ENCODE measurements around the gene PLD1.
"Not testable (repeated sequence)": the region's sequence is repeated elsewhere in the genome, so short reads cannot be mapped to it uniquely, and the experiment has no call there.

Gene PLD1

DNA sequence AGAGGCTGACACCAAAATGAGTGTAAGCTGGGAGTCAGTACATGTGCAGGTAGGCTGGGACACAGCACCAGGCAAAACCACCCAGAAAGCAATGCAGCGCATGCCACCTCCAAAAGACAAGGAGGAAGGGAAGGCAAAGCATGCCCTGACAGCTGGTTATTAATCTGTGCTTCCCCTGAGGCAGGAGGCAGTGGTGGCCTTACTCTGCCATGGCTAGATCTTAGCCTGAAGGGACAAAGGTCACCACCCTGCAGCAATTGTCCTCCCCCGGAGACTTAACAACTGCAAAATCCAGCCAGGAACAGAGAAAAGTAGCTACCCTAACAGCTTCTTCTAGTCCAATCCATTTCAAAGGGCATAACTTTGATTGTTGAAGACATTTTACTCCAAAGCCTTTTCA lies 73.7 kb downstream of the PLD1 start:
- no peak for DNase-seq

- no peak for DNase-seq
These were observed 76.7 kb downstream of the PLD1 start for GRCh38 chr3:171733561-171733960.

- DNase-seq, result no peak
These were observed 77.5 kb downstream of the PLD1 start for GRCh38 chr3:171732756-171733155.

DNA sequence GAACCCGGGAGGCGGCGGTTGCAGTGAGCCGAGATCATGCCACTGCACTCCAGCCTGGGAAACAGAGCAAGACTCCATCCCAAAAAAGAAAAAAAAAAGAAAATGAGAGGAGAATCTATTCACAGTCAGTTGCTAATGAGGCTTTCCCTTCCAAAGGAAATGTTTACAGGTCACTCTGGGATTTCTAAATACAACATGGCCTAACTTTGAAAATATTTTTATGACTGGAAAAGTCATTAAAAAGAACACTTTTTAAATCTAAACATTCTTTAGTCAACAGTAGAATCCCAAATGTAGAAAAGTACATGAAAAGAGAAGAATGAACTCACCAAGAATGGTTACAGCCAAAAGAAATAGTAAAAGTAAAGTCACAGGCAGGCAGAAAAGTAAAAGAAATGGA lies 78.6 kb downstream of the PLD1 start:
- DNase-seq, result no peak

- DNase-seq, result no peak
These were observed 80.6 kb downstream of the PLD1 start for GRCh38 chr3:171729452-171730334.

GRCh38 chr3:171727288-171727687 lies 83.0 kb downstream of the PLD1 start:
- no peak for DNase-seq

DNA sequence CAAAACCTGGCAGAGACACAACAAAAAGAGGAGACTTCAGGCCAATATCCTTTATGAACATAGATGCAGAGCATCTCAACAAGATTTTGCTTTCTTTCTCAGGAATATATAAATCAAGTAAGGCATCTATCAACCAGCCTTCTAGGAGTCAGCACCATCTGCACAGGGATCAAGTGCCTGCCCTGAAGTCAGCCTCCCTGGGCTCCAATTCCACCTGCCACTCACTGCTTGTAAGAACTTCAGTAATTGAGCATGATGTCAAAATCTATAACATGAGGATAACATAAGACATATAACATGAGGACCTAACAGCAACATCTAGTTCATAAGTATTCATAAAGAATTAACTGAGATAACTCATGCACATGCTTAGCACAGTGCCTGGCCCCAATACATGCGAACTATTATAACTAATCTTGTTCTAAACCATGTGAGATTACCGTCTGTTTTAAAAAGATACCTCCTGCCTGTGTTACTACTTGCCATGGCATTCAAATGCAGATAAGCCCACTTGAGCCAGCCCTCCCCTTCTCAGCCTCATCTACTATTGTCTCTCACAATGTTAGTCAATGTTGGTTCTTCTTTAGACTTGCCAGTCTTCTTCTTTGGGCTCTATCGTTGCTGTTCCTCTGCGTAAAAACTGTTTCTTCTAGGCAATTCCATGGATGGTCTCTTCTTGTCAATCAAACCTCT lies 91.6 kb downstream of the PLD1 start:
- peak; percentile 42 for DNase-seq

DNA sequence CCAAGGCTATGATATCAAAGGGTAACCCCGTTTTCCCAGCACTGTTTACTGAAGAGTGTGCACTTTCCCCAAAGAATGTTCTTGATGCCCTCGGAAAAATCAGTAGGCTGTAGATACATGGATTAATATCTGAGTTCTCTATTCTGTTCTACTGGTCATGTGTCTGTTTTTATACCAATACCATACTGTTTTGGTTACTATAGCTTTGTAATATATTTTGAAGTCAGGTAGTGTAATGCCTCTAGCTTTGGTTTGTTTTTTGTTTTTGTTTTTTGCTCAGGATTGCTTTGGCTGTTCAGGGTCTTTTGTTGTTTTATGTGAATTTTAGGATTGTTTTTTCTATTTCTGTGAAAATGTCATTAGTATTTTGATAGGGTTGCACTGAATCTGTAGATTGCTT lies 95.1 kb downstream of the PLD1 start:
- DNase-seq, result no peak

- no peak for DNase-seq
These were observed 97.9 kb downstream of the PLD1 start for GRCh38 chr3:171712171-171712938.

DNA sequence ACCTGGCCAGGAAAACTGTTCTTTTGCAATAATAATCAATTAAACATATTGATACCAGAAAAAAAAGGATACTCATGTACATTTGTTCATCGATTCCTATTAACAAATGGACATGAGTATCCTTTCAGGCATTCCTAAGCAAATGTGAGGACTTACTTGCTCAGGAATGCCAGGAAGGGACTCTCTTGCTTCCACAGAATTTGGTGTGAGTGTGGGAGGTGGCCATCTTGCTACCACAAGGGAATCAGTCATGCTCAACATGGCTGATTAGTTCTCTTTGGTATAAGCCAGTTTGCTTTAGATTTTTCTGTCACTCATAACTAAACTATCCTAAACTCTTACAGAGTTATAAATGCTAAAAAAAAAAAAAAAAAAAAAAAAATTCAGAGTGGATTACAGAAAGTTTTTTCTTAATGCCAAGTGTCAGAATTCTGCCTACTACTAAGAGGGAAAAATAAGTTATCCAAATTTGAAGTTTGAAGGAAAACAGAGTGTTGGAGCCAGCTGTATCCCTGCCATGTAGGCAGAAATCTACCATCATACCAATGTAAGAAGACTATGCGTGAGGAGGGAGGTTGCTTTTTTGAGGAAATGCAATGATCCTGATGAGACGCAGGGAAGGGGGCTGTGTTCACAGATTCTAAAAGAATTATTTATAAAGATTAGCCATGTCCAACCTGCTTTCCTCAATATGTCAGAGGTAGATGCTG lies 98.7 kb downstream of the PLD1 start:
- DNase-seq, result no peak

- no peak for DNase-seq
These were observed 99.9 kb downstream of the PLD1 start for GRCh38 chr3:171710359-171710758.

- DNase-seq, result no peak
These were observed 105.5 kb downstream of the PLD1 start for GRCh38 chr3:171704814-171705213.

GRCh38 chr3:171704002-171704401 lies 106.3 kb downstream of the PLD1 start:
- DNase-seq, result no peak

DNA sequence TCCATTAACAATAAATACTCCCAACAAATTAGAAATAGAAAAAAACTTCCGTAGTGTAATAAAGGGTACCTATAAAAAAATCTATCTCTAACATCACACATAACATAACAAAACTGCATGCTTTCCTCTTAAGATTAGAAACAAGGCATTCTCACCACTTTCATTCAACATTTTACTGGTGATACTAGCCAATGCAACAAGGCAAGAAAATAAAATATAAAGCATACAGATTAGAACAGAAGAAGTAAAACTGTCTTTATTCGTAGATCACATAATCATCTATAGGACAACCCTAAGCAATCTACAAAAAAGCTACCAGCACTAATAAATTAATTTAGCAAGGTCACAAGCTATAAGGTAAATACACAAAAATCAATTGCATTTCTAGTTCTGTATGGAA lies 107.1 kb downstream of the PLD1 start:
- DNase-seq, result no peak

DNA sequence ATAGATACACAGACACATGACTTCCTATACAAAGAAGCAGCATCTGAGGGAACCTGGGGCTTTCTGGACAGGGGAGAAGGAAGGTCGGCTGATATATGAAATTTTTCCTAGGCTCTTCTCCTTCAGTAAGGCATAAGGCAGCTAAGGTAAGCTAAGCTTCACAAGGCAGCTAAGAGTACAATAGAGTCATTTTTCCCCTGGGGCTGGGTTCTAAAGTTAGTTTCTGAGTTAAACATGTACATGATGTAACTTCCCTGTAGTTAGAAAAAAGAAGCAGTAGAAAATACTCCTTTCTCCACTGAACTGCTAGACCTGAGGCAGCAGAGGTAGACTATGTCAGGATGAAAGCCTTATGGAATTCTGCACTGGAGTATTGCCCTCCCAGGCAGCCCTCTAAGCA lies 109.6 kb downstream of the PLD1 start:
- no peak for DNase-seq

- no peak for DNase-seq
These were observed 110.1 kb downstream of the PLD1 start for GRCh38 chr3:171700157-171700556.

GRCh38 chr3:171699601-171700000 lies 110.7 kb downstream of the PLD1 start:
- DNase-seq, result no peak

- no peak for DNase-seq
These were observed 113.5 kb downstream of the PLD1 start for GRCh38 chr3:171696805-171697204.

- no peak for DNase-seq
These were observed 114.9 kb downstream of the PLD1 start for GRCh38 chr3:171695426-171695825.

GRCh38 chr3:171694888-171695287 lies 115.4 kb downstream of the PLD1 start:
- no peak for DNase-seq

- not testable (repeated sequence) for DNase-seq
These were observed 117.7 kb downstream of the PLD1 start for GRCh38 chr3:171692551-171692950.

- no peak for DNase-seq
These were observed 118.8 kb downstream of the PLD1 start for GRCh38 chr3:171691485-171691884.

GRCh38 chr3:171690281-171690680 lies 120.0 kb downstream of the PLD1 start:
- no peak for DNase-seq

Measured in NCI-H524 treated with DMSO at 0.1 percent for 48 hours (cell line).